GM18505 (cell line): ENCODE measurements around the gene C2CD2.

Source experiments
- ATAC-seq: cut with Tn5 transposase; IDR thresholded peaks from one replicate; pipeline ENCODE4 v1.9.1; 2021; ENCODE audit not compliant: unreplicated experiment
- POLR2A ChIP-seq: IDR thresholded peaks from 4 replicates; pipeline ENCODE4 v1.6.1; 2011; ENCODE audit warnings: borderline replicate concordance; ENCODE audit not compliant: insufficient read depth, insufficient read length; ENCODE audit errors: extremely low read depth

C2CD2 gene

DNA sequence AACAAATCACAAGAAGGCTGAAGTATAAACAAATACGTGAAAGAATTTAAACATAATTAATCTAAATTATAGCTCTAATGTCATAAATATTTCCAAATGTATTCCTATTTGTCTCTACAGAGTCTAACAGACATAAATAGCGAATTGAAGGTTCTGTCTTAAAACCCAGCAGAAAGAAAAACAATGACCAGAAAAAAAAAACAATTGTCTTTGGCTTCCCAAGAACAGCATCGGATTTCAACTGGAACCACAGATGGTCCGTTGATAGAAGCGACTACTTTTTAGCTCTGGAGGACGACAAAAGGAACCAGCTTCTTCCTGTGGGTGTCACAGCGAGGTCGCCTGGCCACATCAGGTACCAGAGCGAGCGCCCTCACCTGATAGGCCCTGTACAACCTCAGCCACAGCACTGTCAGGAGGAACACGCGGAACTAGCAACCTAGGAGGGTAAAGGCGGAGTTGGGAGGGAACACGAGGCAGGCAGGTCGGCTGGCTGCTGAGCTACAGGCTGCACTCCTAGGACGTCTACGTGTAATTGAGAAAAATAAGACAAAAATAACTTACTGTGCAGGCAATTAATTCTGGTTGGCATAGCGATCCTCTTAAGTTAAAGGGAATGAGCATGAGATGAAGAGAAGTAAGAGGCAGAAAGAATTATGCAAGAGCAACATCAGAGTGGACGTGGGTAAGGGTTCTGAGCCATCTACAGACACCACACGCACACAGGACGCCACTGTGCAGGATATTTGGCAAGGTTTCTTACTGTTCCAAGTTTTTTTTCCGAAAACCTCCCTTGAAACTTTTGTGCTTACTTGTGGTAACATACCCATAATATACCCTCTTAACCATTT, 58.0 kb downstream of the C2CD2 start:
- no peak for ATAC-seq
- TF ChIP-seq POLR2A, result no peak

DNA sequence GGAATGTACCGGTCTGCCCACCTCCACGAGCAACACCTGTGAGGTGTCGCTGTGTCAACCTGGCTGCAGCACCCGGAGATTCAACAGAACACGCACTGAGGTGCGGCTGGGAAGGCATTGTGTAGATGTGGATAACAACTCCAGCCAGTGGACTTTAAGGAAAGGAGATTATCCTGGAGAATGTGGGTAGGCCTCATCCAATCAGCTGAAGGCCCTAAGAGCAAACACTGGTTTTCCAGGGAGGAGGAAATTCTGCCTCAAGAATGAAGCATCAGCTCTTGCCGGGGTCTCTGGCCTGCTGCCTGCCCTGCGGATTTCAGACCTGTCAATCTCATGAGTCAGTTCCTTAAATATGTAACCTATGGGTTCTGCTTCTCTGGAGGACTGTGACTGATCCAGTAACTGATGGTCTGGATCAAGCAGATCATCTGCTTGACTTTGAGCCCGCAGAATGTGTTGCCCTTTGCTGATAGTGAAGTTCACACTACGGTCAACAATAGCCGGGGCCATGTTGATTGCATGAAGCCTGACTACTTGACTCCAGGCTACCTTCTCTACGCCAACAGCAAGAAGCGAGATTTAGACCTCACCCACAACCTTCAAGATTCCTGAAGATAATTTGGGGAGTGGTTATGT, 58.8 kb downstream of the C2CD2 start:
- TF ChIP-seq POLR2A, result no peak
- ATAC-seq, result no peak

GRCh38 chr21:41894511-41894910, 59.3 kb downstream of the C2CD2 start:
- ATAC-seq, result no peak
- no peak for TF ChIP-seq POLR2A

DNA sequence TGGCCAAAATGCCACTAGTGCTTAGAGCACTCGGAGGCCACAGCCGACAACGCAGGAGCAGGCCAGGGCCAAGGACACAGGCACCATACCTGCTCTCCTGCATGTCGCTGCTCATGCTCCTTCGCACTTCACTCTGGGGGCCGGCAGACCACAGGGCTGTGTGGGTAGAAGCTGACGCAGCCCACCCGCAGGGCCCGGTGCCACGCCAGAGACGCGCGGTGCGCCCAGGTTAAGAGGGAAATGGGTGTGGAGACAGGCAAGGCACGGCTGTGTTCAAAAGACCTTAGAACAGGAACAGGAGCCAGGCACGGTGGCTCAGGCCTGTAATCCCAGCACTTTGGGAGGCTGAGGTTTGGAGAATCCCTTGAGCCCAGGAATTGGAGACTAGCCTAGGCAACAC, 61.1 kb downstream of the C2CD2 start:
- no peak for ATAC-seq
- no peak for TF ChIP-seq POLR2A

- no peak for ATAC-seq
- TF ChIP-seq POLR2A, result no peak
Measured at GRCh38 chr21:41891132-41891531, 62.7 kb downstream of the C2CD2 start.

DNA sequence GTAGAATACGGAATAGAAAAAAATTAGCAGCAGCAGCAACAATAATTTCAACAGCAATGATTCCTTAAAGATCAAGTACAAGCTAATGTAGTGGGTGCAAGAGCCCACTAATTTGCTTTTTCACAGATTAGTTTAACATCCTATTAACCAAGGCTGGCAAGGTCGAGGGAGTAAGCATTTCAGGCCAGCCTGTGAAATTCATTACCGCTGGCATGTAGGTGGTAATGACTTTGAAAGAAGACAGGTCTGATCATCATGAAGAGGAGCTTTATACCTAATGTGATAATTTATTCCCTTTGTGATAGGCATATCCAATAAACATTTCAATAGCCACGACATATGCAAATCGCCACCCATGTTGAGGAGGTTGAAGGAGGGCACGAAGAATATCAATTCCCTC, 63.5 kb downstream of the C2CD2 start:
- no peak for ATAC-seq

DNA sequence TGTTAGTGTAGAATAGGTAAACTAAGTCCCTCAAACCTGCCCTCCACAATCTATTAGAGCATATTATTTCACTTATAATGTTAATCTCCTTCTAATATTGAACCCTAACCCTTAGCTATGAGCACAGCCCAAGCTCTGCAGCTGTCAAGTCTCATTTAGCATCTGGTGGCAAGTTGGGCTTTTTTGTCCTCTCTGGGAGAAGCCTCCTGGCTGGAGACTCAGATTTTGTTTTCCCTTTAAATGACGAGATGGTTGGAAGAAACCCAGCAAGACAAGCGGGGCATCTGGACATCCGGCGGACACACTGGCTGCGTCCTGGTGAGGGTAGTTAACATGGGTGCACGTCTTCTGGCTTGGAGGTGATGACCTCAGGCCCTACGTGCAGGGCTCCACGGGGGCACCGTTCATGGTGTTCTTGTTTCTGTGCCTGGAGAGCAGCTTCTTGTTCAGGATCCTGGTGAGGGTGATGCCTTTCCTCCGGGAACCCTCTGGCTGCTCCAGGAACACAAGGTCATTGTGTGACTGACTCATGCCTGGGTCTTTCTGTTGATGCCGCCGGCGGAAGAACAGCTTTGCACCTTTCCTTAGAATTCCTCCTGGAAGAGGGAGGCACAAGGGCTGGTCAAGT, 65.0 kb downstream of the C2CD2 start:
- ATAC-seq, result no peak
- no peak for TF ChIP-seq POLR2A

More for the DNA sequence above, 63.5 kb downstream of the C2CD2 start:
- TF ChIP-seq POLR2A, result no peak

DNA sequence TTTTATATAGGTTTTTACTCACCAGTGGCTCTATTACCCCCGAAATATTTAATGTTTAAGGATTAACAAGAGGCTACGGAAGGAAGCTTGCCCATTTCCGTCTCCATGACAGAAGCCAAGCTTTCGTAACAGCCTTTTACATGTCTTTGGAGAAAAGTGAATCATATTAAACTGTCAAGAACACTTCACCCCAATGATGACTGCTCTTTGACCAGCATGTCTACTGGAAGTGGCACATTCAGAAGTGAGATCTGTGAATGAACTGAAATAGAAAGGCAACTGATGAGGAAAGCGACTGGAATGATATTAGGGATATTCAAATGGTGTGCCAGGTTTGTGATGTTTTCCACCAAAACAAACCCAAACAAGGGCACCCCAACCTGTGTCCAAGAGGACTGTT, 66.2 kb downstream of the C2CD2 start:
- ATAC-seq, result no peak
- TF ChIP-seq POLR2A, result no peak

- ATAC-seq, result no peak
- TF ChIP-seq POLR2A, result no peak
Measured at GRCh38 chr21:41886328-41886727, 67.5 kb downstream of the C2CD2 start.

- no peak for ATAC-seq
- no peak for TF ChIP-seq POLR2A
Measured at GRCh38 chr21:41885341-41886024, 68.3 kb downstream of the C2CD2 start.

DNA sequence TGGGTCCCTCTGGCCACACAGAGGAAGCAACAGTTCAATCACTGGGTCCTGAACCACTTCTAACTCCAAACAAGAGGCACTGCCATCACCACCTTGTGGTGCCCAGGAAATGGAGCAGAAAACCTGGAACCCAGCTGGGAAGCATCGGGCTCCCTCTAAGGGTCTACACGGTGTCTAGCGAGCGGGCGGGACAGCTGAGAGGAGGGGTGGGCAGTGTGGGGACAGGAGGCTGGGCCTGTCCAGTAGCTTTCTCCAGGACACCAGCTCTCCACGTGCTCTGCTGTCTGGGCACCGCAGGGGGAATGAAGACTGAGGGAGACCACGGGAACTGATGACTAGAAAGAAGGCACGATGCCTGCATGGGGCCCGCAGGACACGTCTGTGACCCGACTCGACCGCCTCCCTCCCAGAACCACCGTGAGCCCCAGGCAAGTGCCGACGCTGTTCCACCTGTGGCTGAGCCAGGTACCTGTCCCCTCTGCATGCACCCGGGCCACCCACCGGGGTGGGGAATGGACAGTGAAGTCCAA, 69.3 kb downstream of the C2CD2 start:
- no peak for TF ChIP-seq POLR2A
- no peak for ATAC-seq

GRCh38 chr21:41883582-41883981, 70.2 kb downstream of the C2CD2 start:
- no peak for ATAC-seq
- no peak for TF ChIP-seq POLR2A

GRCh38 chr21:41881051-41881450, 72.8 kb downstream of the C2CD2 start:
- no peak for ATAC-seq
- TF ChIP-seq POLR2A, result no peak
